SK-N-MC (cell line): Measurements from ENCODE around the gene MTFR2.

Source experiments
- EZH2 ChIP-seq: fragments of 200-600 bp; sonication (generic); IDR thresholded peaks from one replicate; pipeline ENCODE4 v1.6.1; 2017; ENCODE audit warnings: antibody characterized with exemption
- FOXP2 ChIP-seq: optimal IDR thresholded peaks from 2 replicates; pipeline ENCODE3; 2011; ENCODE audit warnings: mild to moderate bottlenecking, moderate library complexity; ENCODE audit not compliant: insufficient read depth; ENCODE audit errors: extremely low read length, control extremely low read depth
- POLR2AphosphoS5 ChIP-seq: IDR thresholded peaks from 2 replicates; pipeline ENCODE4 v1.6.1; 2012; ENCODE audit warnings: mild to moderate bottlenecking, low read depth, low read length, borderline replicate concordance

DNA sequence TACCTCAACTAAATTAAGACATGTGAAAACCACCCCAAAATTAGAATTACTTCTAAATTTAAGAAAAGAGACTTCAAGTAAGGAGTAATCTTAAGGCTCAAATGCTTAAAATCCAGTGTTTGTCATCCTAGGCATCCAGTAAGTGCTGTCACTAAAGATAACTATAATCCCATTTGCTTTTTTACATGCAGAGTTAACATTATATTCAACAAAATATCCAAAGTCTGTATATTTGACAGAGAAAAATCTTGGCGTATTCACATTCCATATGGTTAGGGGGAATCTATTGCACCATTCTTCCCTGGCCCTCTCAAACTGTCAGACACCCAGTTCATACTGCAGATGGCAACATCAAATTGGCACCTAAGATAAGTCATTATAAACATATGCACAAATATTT is 17.4 kb downstream of the MTFR2 start:
- no peak for TF ChIP-seq POLR2AphosphoS5
- TF ChIP-seq EZH2, result no peak
- no peak for TF ChIP-seq FOXP2
